NCI-H748 (cell line): Measurements from ENCODE around the gene TUBD1.
"Not testable (repeated sequence)": the region's sequence is repeated elsewhere in the genome, so short reads cannot be mapped to it uniquely, and the experiment has no call there.

Experiments used
- DNase-seq: peaks from one replicate; lab custom pipeline; 2025; ENCODE audit not compliant: unreplicated experiment; lab: John Stamatoyannopoulos, UW

TUBD1 gene, protein sequence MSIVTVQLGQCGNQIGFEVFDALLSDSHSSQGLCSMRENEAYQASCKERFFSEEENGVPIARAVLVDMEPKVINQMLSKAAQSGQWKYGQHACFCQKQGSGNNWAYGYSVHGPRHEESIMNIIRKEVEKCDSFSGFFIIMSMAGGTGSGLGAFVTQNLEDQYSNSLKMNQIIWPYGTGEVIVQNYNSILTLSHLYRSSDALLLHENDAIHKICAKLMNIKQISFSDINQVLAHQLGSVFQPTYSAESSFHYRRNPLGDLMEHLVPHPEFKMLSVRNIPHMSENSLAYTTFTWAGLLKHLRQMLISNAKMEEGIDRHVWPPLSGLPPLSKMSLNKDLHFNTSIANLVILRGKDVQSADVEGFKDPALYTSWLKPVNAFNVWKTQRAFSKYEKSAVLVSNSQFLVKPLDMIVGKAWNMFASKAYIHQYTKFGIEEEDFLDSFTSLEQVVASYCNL

DNA sequence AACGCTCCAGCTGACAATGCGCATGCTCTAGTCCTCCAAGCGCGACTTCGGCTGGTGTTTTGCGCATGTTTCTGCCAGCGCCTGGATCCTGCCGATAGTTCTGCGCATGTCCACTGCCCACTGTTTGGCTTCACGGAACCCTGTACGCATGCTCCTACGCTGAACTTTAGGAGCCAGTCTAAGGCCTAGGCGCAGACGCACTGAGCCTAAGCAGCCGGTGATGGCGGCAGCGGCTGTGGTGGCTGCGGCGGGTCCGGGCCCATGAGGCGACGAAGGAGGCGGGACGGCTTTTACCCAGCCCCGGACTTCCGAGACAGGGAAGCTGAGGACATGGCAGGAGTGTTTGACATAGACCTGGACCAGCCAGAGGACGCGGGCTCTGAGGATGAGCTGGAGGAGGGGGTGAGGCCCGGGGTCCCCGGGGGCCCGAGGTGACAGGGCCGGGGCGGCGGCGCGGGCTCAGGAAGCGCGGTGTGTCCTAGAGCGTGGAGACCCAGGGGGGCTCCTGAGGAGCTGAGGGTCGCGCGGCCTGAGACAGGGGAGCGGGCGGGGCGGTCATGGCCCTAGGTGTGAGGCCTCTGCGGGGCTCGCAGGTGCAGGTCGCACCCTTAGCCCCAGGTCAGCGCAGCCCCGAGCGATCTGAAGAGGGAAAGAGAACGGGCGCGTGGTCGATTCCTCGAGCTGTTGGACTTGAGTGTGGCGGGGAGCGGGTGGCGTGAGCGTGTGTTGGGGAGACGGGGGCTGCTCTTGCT, at the start of gene TUBD1, which contains the start of gene RPS6KB1:
TUBD1 (minus strand) TSS at position 20 of the 752 bp plus-strand sequence. CDS start 1,941 bp downstream, outside the sequence.
RPS6KB1 (plus strand) TSS at position 198 of the 752 bp plus-strand sequence; CDS start at position 262, 64 bp downstream.
- peak; percentile 97 for DNase-seq

DNA sequence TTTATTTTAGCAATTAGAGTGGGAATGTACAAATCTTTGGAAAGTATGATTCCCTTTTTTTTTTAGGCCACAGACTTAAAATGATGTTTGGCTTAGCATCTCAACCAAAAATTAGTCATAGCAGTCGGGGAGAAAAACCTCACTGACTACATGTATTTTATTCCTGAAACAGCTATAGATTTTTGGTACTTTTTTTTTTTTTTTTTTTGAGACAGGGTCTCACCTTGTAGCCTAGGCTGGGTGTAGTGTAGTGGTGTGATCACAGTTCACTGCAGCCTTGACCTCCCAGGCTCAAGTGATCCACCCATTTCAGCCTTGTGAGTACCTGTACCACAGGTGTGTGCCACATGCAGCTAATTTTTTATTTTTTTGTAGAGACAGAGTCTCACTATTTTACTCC, 48.4 kb upstream of the TUBD1 start:
- DNase-seq, result no peak

DNA sequence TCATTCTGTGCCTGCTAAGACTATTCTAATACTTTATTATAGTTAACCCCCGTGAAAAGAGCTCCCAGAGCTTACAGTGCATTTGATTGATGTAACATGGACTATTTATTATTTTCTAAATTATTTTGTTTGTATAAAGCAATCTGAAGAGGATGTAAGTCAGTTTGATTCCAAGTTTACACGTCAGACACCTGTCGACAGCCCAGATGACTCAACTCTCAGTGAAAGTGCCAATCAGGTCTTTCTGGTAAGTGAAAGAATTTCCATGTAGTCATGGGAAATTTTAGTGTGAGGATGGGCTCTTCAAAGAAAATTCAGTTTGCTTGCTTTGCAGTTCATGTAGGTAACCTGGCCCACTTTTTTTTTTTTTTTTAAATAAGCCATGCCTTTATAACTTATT, 48.0 kb upstream of the TUBD1 start:
- not testable (repeated sequence) for DNase-seq

DNA sequence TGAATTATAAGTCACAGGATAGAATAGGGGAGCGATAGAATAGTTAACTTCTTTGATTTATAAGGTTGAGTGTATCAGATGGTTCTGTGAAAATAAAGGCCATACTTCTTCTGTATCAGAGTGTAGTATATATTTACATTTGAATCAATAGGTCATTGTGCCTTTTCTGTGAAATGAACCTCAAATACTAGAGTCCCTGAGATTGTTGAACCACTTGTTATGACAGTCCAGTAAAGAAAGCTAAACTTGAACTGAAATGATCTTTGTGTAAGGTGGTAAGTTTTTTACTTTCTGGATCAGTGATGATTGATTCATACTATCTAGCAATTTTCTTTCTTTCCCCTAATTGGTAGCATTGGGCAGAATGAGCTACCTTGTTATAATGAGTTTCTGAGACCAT, 40.6 kb upstream of the TUBD1 start:
- DNase-seq, result not testable (repeated sequence)

DNA sequence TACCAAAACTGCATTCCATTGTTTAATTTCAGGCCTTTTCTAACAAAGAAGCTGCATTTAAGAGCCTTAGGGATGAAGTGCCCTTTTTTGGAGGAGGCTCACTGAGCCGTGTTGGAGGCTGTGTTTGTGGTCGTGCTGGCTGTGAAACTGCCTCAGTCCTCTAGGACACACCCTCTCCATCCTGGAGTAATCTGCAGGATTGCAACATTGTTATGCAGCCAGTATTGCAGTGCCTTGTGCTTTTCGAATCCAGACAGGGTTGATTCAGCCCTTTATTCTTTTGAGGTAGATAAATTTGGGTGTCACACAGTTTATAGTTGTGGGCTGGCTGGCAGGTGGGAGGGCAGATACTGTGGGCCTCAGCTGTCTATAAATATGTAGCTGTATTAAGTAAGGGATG, 38.0 kb upstream of the TUBD1 start:
- DNase-seq, result not testable (repeated sequence)

DNA sequence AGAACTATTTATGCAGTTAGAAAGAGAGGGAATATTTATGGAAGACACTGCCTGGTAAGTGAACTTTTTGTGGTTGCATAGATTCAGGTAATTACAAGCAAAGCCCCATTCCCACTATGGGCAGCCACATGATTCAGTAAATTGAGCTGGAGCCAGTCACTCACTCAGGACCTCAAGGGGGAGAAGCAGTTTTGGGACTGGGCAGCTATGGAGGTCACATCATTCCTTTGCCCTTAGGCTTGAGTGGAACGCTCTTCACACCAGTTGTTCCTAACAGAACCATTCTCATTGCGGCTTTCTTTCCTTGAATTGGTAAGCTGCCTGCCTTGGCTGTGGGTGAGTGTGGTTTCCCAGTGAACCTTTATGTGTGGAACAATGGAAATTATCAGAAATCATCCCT, 37.4 kb upstream of the TUBD1 start:
- DNase-seq, result not testable (repeated sequence)

DNA sequence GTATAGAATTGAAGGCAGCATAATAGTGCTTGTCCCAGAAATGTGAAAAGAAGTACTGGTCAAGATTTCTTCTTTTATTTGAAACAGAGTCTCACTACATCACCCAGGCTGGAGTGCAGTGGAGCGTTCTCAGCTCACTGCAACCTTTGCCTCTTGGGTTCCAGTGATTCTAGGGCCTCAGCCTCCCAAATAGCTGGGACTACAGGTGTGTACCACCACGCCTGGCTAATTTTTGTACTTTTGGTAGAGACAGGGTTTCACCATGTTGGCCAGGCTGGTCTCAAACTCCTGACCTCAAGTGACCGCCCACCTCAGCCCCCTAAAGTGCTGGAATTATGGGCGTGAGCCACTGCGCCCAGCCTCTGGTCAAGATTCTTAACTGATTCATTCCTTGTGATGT, 27.9 kb upstream of the TUBD1 start:
- not testable (repeated sequence) for DNase-seq

DNA sequence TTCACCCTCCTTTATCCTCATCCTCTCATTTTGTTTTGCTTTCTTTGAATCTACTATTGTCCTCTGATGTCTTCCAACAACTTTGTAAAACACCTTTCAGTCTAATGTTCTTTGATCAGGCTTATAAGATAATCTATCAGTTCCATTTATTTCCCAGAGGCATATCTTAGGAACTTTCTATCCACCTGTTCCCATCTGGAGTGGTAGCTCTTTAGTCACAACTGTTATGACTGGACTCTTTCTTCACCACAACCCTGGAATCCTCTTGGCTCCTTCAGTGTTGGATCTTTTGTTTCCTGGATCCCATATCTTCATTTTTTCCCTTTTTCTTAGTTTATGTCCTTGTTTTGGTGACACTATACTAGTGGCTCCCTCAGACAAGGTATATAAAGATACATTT, 23.7 kb upstream of the TUBD1 start:
- no peak for DNase-seq

DNA sequence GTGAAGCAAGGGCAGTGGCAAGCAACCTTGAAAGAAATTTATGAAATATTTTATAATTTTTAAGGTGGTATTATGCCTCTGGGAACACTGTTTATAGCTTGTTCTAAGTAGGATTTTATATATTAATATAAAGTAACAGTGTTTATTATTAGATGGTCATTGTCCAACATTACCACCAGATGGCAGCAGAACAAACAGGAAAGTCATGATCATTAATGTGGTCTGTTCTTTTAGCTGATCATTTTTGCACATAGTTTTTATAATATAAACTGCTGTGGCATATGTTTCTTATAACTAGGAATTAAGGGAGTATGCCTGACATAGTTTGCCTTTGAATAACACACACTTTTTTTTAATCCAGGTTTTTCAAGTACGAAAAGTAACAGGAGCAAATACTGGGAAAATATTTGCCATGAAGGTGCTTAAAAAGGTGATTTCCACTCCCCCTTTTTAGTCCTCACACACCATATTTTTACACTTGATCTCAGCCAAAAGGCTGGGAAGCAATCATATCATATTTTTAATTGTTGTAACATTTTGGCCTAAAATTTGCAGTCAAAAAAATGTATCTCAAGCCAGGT, 21.6 kb upstream of the TUBD1 start:
- peak; percentile 46 for DNase-seq

DNA sequence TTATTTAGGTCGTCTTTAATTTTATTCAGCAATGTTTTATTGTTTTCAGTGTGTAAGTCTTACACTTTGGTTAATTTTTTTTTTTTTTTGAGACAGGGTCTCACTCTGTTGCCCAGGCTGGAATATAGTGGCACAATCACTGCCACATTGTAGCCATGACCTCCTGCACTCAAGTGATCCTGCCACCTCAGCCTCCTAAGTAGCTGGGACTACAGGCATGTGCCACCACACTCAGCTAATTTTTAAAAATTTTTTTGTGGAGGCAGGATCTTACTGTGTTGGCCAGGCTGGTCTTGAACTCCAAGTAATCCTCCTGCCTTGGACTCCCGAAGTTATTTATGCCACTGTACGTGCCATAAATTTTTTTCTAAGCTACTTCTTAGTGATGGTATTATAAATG, 14.7 kb upstream of the TUBD1 start:
- no peak for DNase-seq

DNA sequence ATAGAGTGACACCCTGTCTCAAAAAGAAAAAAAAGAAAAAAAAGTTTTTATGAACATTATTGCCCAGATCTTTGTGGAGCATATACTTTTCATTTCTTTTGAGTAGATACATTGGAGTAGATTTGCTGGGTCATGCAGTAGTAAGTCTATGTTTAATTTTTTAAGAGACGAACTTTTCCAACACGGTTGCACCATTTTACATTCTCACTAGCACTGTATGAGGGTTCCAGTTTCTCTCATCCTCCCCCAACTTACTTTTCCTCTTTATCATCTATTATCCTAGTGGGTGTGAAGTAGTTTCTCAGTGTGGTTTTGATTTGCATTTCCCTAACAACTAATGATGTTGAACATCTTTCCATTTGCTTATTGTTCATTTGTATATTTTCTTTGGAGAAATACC, 10.7 kb upstream of the TUBD1 start:
- DNase-seq, result no peak

DNA sequence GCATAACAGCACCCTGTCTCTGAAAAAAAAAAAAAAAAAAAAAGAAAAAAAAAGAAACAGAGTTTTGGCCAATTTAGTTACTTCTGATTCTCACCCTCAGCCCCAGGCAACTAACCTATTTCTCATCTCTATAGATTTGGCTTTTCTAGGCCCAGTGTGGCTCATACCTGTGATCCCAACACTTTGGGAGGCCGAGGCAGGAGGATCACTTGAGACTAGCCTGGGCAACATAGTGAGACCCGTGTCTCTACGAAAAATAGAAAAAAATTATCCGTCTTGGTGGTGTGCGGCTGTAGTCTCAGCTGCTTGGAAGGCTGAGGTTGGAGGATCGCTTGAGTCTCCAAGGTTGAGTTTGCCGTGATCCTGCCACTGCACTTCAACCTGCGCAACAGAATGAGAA, 8.9 kb upstream of the TUBD1 start:
- DNase-seq, result no peak

DNA sequence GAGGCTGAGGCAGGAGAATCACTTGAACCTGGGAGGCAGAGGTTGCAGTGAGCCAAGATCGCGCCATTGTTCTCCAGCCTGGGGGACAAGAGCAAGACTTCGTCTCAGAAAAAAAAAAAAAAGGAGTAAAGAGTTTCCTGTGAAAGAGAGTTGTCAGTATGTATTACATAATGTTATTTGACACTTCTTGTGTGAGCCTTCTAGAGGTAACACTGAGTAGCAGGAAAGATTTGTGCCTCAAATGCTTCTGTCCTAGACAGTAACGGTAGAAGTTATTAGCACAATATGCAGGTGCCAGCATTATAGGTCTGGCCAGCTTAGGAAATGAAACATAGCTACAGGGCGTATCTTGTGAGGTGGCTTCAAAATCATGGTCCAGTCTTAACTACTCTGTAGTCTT, 6.4 kb upstream of the TUBD1 start:
- no peak for DNase-seq

DNA sequence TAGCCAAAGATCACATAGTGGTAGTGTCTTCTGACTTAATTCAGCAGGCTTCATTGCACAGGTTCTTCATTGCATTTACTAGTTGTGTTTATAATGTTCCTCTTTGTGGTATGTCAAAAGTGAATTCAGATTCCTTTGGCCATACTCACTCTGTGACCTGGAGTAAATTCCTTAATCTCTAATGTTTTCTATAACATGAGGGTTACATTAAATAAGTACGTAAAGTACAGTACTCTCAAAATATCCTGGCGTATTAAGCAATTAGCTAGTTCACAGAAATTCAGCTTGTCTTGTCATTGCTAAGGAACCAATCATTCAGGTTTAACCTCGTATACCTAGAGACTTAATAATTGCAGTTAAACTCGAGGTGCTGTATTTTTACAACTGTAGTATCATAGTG, 4.3 kb upstream of the TUBD1 start:
- no peak for DNase-seq

DNA sequence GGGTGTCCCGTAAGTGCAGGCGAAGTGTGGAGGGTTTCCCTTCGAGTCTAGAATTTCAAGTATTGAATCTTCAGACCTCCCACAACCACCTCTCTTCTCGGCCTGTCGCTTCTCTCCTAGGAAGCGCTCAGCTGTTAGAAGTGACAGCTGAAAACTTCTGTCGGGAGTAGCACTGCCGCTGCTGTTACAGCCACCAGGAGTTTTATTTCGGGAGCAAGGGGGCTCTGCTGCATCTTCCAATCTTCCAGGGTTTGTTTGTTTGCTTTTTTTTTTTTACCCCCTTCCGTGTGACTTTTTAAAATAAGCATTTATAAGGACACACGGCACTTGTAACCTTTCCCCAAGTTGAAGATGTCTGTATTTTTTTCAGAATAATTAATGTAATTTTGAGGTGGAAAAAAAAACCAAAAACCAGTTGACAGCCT, 945 bp upstream of the TUBD1 start:
- DNase-seq, result peak; percentile 56

DNA sequence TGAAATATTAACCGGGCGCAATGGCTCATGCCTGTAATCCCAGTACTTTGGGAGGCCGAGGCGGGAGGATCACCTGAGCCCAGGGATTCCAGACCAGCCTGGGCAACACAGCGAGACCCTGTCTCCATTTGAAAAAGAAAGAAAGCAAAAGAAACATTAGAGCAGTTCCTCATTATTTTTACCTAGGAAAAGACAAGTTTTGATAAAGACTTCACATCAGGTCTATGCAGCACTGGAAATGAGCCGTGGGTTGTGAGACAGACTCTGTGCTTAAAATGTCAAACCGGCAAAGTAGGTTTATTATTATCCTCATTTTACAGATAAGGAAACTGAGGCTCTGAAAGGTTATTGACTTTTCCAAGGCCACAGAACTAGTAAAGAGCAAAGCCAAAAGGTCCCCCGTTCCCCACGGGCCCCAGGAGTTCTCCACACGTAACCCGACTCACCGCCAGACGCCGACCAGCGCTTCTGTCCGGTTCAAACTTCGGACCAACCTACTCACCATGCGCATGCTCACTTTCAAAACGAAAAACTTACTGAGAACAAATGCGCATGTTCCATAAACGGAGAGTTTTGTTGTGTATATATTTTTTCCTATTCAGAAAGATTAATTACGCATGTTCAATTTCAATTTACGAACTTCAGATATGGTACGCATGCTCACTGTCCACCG, 356 bp downstream of the TUBD1 start:
- no peak for DNase-seq

DNA sequence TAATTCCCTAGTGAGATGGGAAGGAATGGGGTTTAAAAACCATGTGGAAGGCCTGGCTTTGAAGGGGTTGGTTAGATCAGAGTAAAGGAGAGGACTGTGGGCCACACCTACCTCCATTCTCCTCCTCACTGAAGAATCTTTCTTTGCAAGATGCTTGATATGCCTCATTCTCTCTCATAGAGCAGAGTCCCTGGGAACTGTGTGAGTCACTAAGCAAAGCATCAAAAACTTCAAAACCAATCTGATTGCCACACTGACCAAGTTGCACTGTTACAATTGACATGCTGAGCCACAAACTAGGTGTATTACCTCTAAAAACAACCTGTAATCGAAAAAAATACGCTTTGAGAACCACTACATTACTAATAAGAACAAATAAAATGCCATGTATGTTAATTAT, 2.0 kb downstream of the TUBD1 start:
- DNase-seq, result no peak

DNA sequence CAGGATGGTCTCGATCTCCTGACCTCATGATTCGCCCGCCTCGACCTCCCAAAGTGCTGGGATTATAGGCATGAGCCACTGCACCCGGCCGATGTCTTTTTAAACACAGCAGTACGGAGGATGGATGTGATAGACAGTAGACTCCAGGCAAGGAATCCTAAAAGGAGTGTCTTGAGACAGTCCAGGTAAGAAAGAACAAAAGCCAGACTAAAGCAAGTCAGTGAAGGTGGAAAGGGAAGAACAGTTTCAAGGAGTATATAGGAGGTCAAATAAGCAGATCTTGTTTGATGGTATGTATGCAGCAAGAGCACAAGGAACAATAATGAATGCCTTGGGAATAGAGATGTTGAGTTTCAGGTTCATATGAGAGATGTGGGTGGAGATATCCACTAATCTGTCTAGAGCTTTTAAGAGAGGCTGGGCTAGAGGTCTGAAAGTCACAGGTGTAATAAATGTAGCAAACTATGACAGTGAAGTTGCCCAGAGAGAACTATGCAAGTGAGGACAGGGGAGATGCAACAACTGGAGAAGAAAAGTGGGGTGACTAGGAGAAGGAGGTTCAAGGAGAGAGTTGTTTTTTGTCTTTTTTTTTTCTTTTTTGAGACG, 4.5 kb downstream of the TUBD1 start:
- no peak for DNase-seq

DNA sequence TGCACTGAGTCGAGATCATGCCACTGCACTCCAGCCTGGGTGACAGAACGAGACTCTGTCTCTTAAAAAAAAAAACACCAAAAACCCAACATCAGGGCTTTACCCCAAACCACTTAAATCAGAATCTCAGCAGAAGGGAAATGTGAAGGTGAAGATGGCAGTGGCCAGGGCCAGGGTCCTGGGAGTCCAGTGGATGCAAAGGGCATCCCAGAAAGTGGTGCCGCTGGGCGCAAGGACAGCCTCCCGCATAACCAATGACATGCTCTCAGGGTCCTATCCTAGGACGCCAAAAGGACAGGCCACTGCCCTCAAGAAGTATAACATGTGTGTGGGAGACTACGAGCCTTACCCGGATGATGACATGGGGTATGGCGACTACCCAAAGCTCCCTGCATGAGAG, 7.9 kb downstream of the TUBD1 start:
- no peak for DNase-seq

DNA sequence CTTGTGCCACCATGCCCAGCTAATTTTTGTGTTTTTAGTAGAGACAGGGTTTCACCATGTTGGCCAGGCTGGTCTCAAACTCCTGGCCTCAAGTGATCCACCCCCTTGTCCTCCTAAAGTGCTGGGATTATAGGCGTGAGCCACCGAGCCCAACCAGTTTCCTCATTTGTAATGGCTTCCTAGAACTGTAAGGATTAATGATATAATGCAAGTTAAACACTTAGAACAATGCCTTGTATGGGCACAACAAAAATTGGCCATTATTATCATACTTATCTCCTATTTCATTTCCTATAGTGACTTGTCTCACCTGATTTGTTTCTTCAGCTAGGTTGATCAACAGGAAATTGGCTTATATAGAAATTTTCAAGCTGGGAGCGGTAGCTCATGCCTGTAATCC, 14.1 kb downstream of the TUBD1 start:
- no peak for DNase-seq

DNA sequence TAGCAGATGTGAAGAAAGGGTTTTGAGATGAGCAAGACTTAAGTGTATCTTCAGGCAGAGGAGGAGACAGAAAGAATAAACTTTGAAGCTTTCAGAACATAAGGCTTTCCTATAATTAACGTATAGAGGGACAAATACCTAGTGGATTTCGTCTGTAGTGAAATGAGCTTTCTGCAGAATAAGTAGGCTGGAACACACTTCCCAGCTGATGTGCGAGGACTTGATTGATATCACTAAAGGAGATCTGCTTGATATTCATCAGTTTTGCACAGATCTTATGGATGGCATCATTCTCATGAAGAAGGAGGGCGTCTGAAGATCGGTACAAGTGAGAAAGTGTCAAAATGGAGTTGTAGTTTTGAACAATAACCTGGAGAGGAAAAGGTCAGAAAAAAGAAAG, 14.8 kb downstream of the TUBD1 start:
- no peak for DNase-seq
